ENCODE measurements around the gene NTRK3. TPM values are rescaled to one million over a fixed set of nuclear protein-coding genes. Genes with fewer than 3 reads are reported as not detected.
A peak's percentile ranks its signal among the peaks of the same experiment; 100 is the strongest.

The NTRK3 gene
- total and polyA plus RNA-seq, 4 donors = 0.21 to 2.9 (median 0.32) TPM

- Histone ChIP-seq H3K4me1 (ENCODE audit: control insufficient read depth in 4 of 4, insufficient read depth in 4 of 4, low read length in 3 of 4) (no peaks in the 10 kb centered on the region), H3K4me3 (ENCODE audit: low read depth in 1 of 3, low read length in 3 of 3) (no peak overlapping the region), H3K27ac (ENCODE audit: low read depth in 1 of 2, low read length in 2 of 2) (no peak overlapping the region), H3K9ac (ENCODE audit: low read depth in 1 of 2, low read length in 2 of 2) (no peak overlapping the region), H3K36me3 (ENCODE audit: control insufficient read depth in 4 of 4, insufficient read depth in 3 of 4, low read depth in 1 of 4, low read length in 3 of 4) (no peaks in the 10 kb centered on the region), H3K27me3 (ENCODE audit: control insufficient read depth in 4 of 4, insufficient read depth in 4 of 4, low read length in 3 of 4) (peaks cover 0 to 1% (median 0%) of the 10 kb centered on the region in 4 donors), H3K9me3 (ENCODE audit: control insufficient read depth in 4 of 4, low read length in 3 of 4) (no peaks in the 10 kb centered on the region)
- TF ChIP-seq FOXA2 (IDR thresholded peaks at IDR 0.05) (no peak), SP1 (IDR thresholded peaks at IDR 0.05) (peak; percentile 56)
- DNase-seq (ENCODE audit: low spot score) = no peak
- WGBS = 78% methylated on average over 7 of the region's 7 CpGs
These were observed 307.4 kb downstream of the NTRK3 start for GRCh38 chr15:87949151-87949574.

- 63% methylated on average over 3 of the region's 3 CpGs for WGBS
- H3K4me3 ChIP-seq (ENCODE audit: low read depth in 1 of 3, low read length in 3 of 3) = no peak overlapping the region
- no peaks in the 10 kb centered on the region for H3K27me3 ChIP-seq (ENCODE audit: control insufficient read depth in 4 of 4, insufficient read depth in 4 of 4, low read length in 3 of 4)
- H3K4me1 ChIP-seq (ENCODE audit: control insufficient read depth in 4 of 4, insufficient read depth in 4 of 4, low read length in 3 of 4) = no peaks in the 10 kb centered on the region
- no peak for DNase-seq (ENCODE audit: low spot score)
- no peak overlapping the region for H3K9ac ChIP-seq (ENCODE audit: low read depth in 1 of 2, low read length in 2 of 2)
- TF ChIP-seq RXRA (IDR thresholded peaks at IDR 0.05) (no peak), FOXA1 (IDR thresholded peaks at IDR 0.05) (no peak), SP1 (IDR thresholded peaks at IDR 0.05) (no peak), JUND (IDR thresholded peaks at IDR 0.05) (no peak), NR2F2 (IDR thresholded peaks at IDR 0.05) (no peak), RAD21 (IDR thresholded peaks at IDR 0.05) (no peak), FOXA2 (IDR thresholded peaks at IDR 0.05) (no peak), CTCF (IDR thresholded peaks at IDR 0.05; ENCODE audit: low read depth, low read length, missing input control) (no peak), HNF4A (conservative IDR thresholded peaks at IDR 0.05) (no peak), EGR1 (IDR thresholded peaks at IDR 0.05; ENCODE audit: low read depth in 2 of 2) (no peak), REST (IDR thresholded peaks at IDR 0.05) (no peak), HNF4G (IDR thresholded peaks at IDR 0.05) (no peak)
- TF ChIP-seq, protein P1, sequence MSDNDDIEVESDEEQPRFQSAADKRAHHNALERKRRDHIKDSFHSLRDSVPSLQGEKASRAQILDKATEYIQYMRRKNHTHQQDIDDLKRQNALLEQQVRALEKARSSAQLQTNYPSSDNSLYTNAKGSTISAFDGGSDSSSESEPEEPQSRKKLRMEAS (IDR thresholded peaks at IDR 0.05) = no peak
- TF ChIP-seq, protein P2, sequence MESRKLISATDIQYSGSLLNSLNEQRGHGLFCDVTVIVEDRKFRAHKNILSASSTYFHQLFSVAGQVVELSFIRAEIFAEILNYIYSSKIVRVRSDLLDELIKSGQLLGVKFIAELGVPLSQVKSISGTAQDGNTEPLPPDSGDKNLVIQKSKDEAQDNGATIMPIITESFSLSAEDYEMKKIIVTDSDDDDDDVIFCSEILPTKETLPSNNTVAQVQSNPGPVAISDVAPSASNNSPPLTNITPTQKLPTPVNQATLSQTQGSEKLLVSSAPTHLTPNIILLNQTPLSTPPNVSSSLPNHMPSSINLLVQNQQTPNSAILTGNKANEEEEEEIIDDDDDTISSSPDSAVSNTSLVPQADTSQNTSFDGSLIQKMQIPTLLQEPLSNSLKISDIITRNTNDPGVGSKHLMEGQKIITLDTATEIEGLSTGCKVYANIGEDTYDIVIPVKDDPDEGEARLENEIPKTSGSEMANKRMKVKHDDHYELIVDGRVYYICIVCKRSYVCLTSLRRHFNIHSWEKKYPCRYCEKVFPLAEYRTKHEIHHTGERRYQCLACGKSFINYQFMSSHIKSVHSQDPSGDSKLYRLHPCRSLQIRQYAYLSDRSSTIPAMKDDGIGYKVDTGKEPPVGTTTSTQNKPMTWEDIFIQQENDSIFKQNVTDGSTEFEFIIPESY (IDR thresholded peaks at IDR 0.05) = no peak
- H3K9me3 ChIP-seq (ENCODE audit: control insufficient read depth in 4 of 4, low read length in 3 of 4) = no peaks in the 10 kb centered on the region
- no peaks in the 10 kb centered on the region for H3K36me3 ChIP-seq (ENCODE audit: control insufficient read depth in 4 of 4, insufficient read depth in 3 of 4, low read depth in 1 of 4, low read length in 3 of 4)
- H3K27ac ChIP-seq (ENCODE audit: low read depth in 1 of 2, low read length in 2 of 2) = no peak overlapping the region
These were observed 309.0 kb downstream of the NTRK3 start for GRCh38 chr15:87947560-87947959.
